H1 (cell line): ENCODE data around the gene NAA25. TPM values are rescaled to one million over a fixed set of nuclear protein-coding genes. Genes with fewer than 3 reads are reported as not detected.

Experiments
- CTCF ChIA-PET: fragments of 300-600 bp; sonication (Branson Sonifier 250); formaldehyde crosslinking; loops from one replicate; lab custom pipeline; 2021; ENCODE audit not compliant: partially characterized antibody; lab: Charles Lee
- POLR2A ChIA-PET: fragments of 300-600 bp; sonication (Branson Sonifier 250); formaldehyde crosslinking; loops from one replicate; lab custom pipeline; 2021; ENCODE audit warnings: inconsistent platforms; ENCODE audit not compliant: partially characterized antibody; lab: Charles Lee
- DNase-seq, 2 experiments: peaks; one replicate each; pipeline versions ENCODE4 v3.0.0 to v3.0.0-alpha.2; 2010 to 2022; ENCODE audit warnings: low spot score in 2 of 2, low read depth in 1 of 2, mixed read lengths in 1 of 2
- FAIRE-seq: peaks from 2 replicates; lab custom pipeline; 2011; peaks lifted over from hg19 to GRCh38; lab: Jason Lieb, UNC
- H2AFZ ChIP-seq: 2 replicates; pipeline ENCODE4 v1.8.1; 2012; ENCODE audit warnings: low read length, inconsistent platforms
- H2AK5ac ChIP-seq: 2 replicates; pipeline ENCODE4 v1.6.1; 2013; ENCODE audit warnings: low read depth, low read length
- H2BK120ac ChIP-seq: replicated peaks from 2 replicates; pipeline ENCODE3; 2013; ENCODE audit warnings: low read depth, low read length, inconsistent platforms
- H2BK12ac ChIP-seq: 2 replicates; pipeline ENCODE4 v1.6.1; 2013; ENCODE audit warnings: low read depth, low read length
- H2BK15ac ChIP-seq: 2 replicates; pipeline ENCODE4 v1.6.1; 2013; ENCODE audit warnings: low read length
- H2BK20ac ChIP-seq: 2 replicates; pipeline ENCODE4 v1.6.1; 2013; ENCODE audit warnings: low read length
- H2BK5ac ChIP-seq: 2 replicates; pipeline ENCODE4 v1.6.1; 2013; ENCODE audit warnings: low read depth, low read length
- H3K14ac ChIP-seq: 2 replicates; pipeline ENCODE4 v1.6.1; 2013; ENCODE audit warnings: inconsistent platforms; ENCODE audit not compliant: insufficient read length
- H3K18ac ChIP-seq: 2 replicates; pipeline ENCODE4 v1.6.1; 2013; ENCODE audit warnings: low read length; ENCODE audit errors: extremely low read depth
- H3K23ac ChIP-seq: 2 replicates; pipeline ENCODE4 v1.6.1; 2013; ENCODE audit warnings: inconsistent platforms; ENCODE audit not compliant: insufficient read length
- H3K23me2 ChIP-seq: 2 replicates; pipeline ENCODE4 v1.6.1; 2013; ENCODE audit warnings: low read depth, low read length
- H3K27ac ChIP-seq: 2 replicates; pipeline ENCODE4 v1.6.1; 2011; ENCODE audit warnings: low read depth, low read length, inconsistent platforms
- H3K27me3 ChIP-seq, 4 experiments: replicated peaks in 1 of 4; 1 replicate in 1 of 4; 2 replicates in 3 of 4; pipeline versions ENCODE4 v1.6.1 to v1.8.1; 2011 to 2013; ENCODE audit warnings: low read length in 3 of 4, mild to moderate bottlenecking in 3 of 4, inconsistent platforms in 2 of 4, mixed read lengths in 2 of 4, moderate library complexity in 1 of 4; ENCODE audit not compliant: control insufficient read depth in 3 of 4, insufficient read depth in 3 of 4; ENCODE audit errors: extremely low read depth in 1 of 4
- H3K36me3 ChIP-seq, 4 experiments: 2 replicates each; pipeline versions ENCODE4 v1.6.1 to v1.8.1; 2011 to 2013; ENCODE audit warnings: mild to moderate bottlenecking in 4 of 4, low read length in 3 of 4, moderate library complexity in 2 of 4, control low read depth in 1 of 4, inconsistent platforms in 1 of 4; ENCODE audit not compliant: insufficient read depth in 4 of 4, control insufficient read depth in 2 of 4
- H3K4ac ChIP-seq: replicated peaks from 2 replicates; pipeline ENCODE3; 2013; ENCODE audit warnings: low read length, low read depth, mixed read lengths, inconsistent platforms; ENCODE audit not compliant: insufficient read length
- H3K4me1 ChIP-seq, 4 experiments: replicated peaks in 1 of 4; 1 replicate in 1 of 4; 2 replicates in 3 of 4; pipeline versions ENCODE4 v1.6.1 to v1.8.1; 2011 to 2013; ENCODE audit warnings: low read length in 3 of 4, inconsistent platforms in 2 of 4, mixed read lengths in 1 of 4; ENCODE audit not compliant: insufficient read depth in 4 of 4, control insufficient read depth in 3 of 4
- H3K4me2 ChIP-seq, 2 experiments: 2 replicates each; pipeline versions ENCODE4 v1.6.1 to v1.8.1; 2011 to 2013; ENCODE audit warnings: low read depth in 2 of 2, low read length in 2 of 2, control low read depth in 1 of 2, inconsistent platforms in 1 of 2, mild to moderate bottlenecking in 1 of 2; ENCODE audit not compliant: insufficient read depth in 1 of 2
- H3K4me3 ChIP-seq, 4 experiments: fragments of 200-600, 300-600 bp in 1 of 4; sonication (generic), shearing (Covaris generic), sonication (Bioruptor Twin) in 1 of 4; 2 replicates each; pipeline versions ENCODE4 v1.5.1 to v1.8.1; 2011 to 2016; ENCODE audit warnings: low read length in 4 of 4, low read depth in 3 of 4, control low read depth in 2 of 4, inconsistent platforms in 2 of 4, mild to moderate bottlenecking in 2 of 4, mixed read lengths in 1 of 4, moderate library complexity in 1 of 4; ENCODE audit not compliant: insufficient read depth in 2 of 4; ENCODE audit errors: extremely low read depth in 1 of 4
- H3K56ac ChIP-seq: replicated peaks from 2 replicates; pipeline ENCODE3; 2013; ENCODE audit warnings: low read depth, mild to moderate bottlenecking, mixed read lengths, low read length, inconsistent platforms; ENCODE audit not compliant: insufficient read length
- H3K79me1 ChIP-seq: 2 replicates; pipeline ENCODE4 v1.6.1; 2013; ENCODE audit warnings: low read depth, low read length, control low read depth
- H3K79me2 ChIP-seq, 2 experiments: 2 replicates each; pipeline versions ENCODE4 v1.6.1 to v1.8.1; 2012 to 2013; ENCODE audit warnings: low read length in 2 of 2, mild to moderate bottlenecking in 2 of 2, inconsistent platforms in 1 of 2; ENCODE audit not compliant: insufficient read depth in 2 of 2, control insufficient read depth in 1 of 2
- H3K9ac ChIP-seq, 4 experiments: replicated peaks in 1 of 4; 1 replicate in 1 of 4; 2 replicates in 3 of 4; pipeline versions ENCODE4 v1.6.1 to v1.8.1; 2011 to 2013; ENCODE audit warnings: low read depth in 3 of 4, low read length in 3 of 4, control low read depth in 2 of 4, mild to moderate bottlenecking in 2 of 4, moderate library complexity in 2 of 4, inconsistent platforms in 1 of 4; ENCODE audit errors: extremely low read depth in 1 of 4
- H3K9me3 ChIP-seq, 2 experiments: 2 replicates each; pipeline versions ENCODE4 v1.6.1 to v1.8.1; 2012 to 2013; ENCODE audit warnings: mild to moderate bottlenecking in 2 of 2, moderate library complexity in 2 of 2, control low read depth in 1 of 2, inconsistent platforms in 1 of 2, low read depth in 1 of 2, low read length in 1 of 2, mixed read lengths in 1 of 2; ENCODE audit not compliant: insufficient read depth in 2 of 2
- H4K20me1 ChIP-seq, 2 experiments: replicated peaks in 1 of 2; 2 replicates each; pipeline versions ENCODE3 to v1.8.1; 2011 to 2013; ENCODE audit warnings: inconsistent platforms in 2 of 2, low read length in 2 of 2, mild to moderate bottlenecking in 1 of 2; ENCODE audit not compliant: insufficient read depth in 2 of 2, control insufficient read depth in 1 of 2
- H4K5ac ChIP-seq: 2 replicates; pipeline ENCODE4 v1.6.1; 2013; ENCODE audit warnings: low read length, low read depth, mixed read lengths, inconsistent platforms; ENCODE audit not compliant: insufficient read length
- H4K8ac ChIP-seq: 2 replicates; pipeline ENCODE4 v1.8.0; 2013; ENCODE audit warnings: mild to moderate bottlenecking, moderate library complexity, low read length, inconsistent platforms; ENCODE audit not compliant: insufficient read depth; ENCODE audit errors: extremely low read depth
- H4K91ac ChIP-seq: replicated peaks from 2 replicates; pipeline ENCODE3; 2013; ENCODE audit warnings: low read length, mixed read lengths, inconsistent platforms; ENCODE audit not compliant: insufficient read length
- CBX5 ChIP-seq: fragments of 300-800, 300-1000 bp; sonication (generic); IDR thresholded peaks from 2 replicates; pipeline ENCODE4 v1.7.1; 2016; ENCODE audit warnings: antibody characterized with exemption, low read length, low read depth
- CHD1 ChIP-seq: IDR thresholded peaks from 2 replicates; pipeline ENCODE4 v1.6.1; 2012; ENCODE audit warnings: low read depth, low read length, improper control_type of control experiment
- CREB1 ChIP-seq: IDR thresholded peaks from 2 replicates; pipeline ENCODE4 v1.6.1; 2012; ENCODE audit warnings: inconsistent platforms
- EP300 ChIP-seq, 2 experiments: IDR thresholded peaks; 1 replicate in 1 of 2; 2 replicates in 1 of 2; pipeline ENCODE4 v1.6.1; 2011 to 2012; ENCODE audit warnings: low read depth in 2 of 2, low read length in 2 of 2, mild to moderate bottlenecking in 2 of 2, borderline replicate concordance in 1 of 2, inconsistent platforms in 1 of 2, moderate library complexity in 1 of 2
- JUN ChIP-seq: IDR thresholded peaks from 2 replicates; pipeline ENCODE4 v1.6.1; 2011; ENCODE audit warnings: low read depth, mild to moderate bottlenecking, improper control_type of control experiment, low read length
- KDM4A ChIP-seq: IDR thresholded peaks from one replicate; pipeline ENCODE4 v1.7.1; 2012; ENCODE audit warnings: low read depth, mild to moderate bottlenecking, moderate library complexity, low read length, inconsistent platforms; ENCODE audit not compliant: severe bottlenecking
- POLR2A ChIP-seq, 2 experiments: IDR thresholded peaks; 1 replicate in 1 of 2; 2 replicates in 1 of 2; pipeline ENCODE4 v1.6.1; 2011; ENCODE audit warnings: low read depth in 2 of 2, low read length in 2 of 2, mild to moderate bottlenecking in 2 of 2; ENCODE audit errors: control extremely low read depth in 1 of 2
- SRF ChIP-seq: IDR thresholded peaks from 2 replicates; pipeline ENCODE4 v1.6.1; 2011; ENCODE audit warnings: mild to moderate bottlenecking, low read depth, low read length, moderate library complexity
- SUZ12 ChIP-seq: fragments of 200-600 bp; sonication (generic); IDR thresholded peaks from 2 replicates; pipeline ENCODE4 v1.6.1; 2012; ENCODE audit warnings: mild to moderate bottlenecking, inconsistent platforms, low read length, moderate library complexity, mixed read lengths
- TBP ChIP-seq: IDR thresholded peaks from 2 replicates; pipeline ENCODE4 v1.6.1; 2011; ENCODE audit warnings: low read depth, low read length, improper control_type of control experiment
- YY1 ChIP-seq: IDR thresholded peaks from 2 replicates; pipeline ENCODE4 v1.6.1; 2011; ENCODE audit warnings: low read depth, mild to moderate bottlenecking, low read length
- WGBS, 2 experiments: shearing (Covaris generic) in 1 of 2; methylation state at CpG; one replicate each; pipeline versions ENCODE4 v1.1.6 to v1.1.7; 2013 to 2015; ENCODE audit warnings: low lambda C conversion rate in 2 of 2, mixed read lengths in 2 of 2, inconsistent platforms in 1 of 2, low coverage in 1 of 2, missing lambda C conversion rate in 1 of 2; ENCODE audit not compliant: insufficient replicate concordance in 2 of 2, insufficient coverage in 1 of 2, insufficient read length in 1 of 2; ENCODE audit errors: extremely low coverage in 1 of 2, missing lambda C conversion rate in 1 of 2; 5-methylcytosine and 5-hydroxymethylcytosine counted together
- polyA plus RNA-seq, 7 experiments: library from polyadenylated mRNA; depleted of rRNA in 3 of 7; stranded (reverse) in 5 of 7; unstranded in 2 of 7; fragments of >200 nt in 5 of 7; fragments of 200-250 nt in 2 of 7; gene quantifications; 1 replicate in 5 of 7; 2 replicates in 1 of 7; 4 replicates in 1 of 7; pipeline versions ENCODE4 v1.2.1 to v1.2.3, GENCODE V29; 2011 to 2013; ENCODE audit warnings: missing spikeins in 2 of 7, mixed read lengths in 2 of 7
- total RNA-seq: library from RNA; stranded (reverse); fragmentation: NEBNext Ultra II Directional; extraction: Animal tissue kit (Norgen Biotek cat#: 25700); gene quantifications from 2 replicates; pipeline ENCODE4 v1.2.1, GENCODE V29; 2021

Gene NAA25
- total and polyA plus RNA-seq, 2 of the 8 experiments (the other 6 are each of a cell fraction or from before 2014, with no cell fraction given), result 10.8 to 60.3 TPM

GRCh38 chr12:112125250-112125999 is 16.8 kb upstream of the NAA25 start, which contains the start of gene TRAFD1:
TRAFD1 (plus strand) TSS chr12:112125560; CDS start chr12:112130523, 4,963 bp downstream.
- H2BK12ac ChIP-seq, result no peak within 1 kb of the TSS
- no peak within 1 kb of the TSS for H3K4ac ChIP-seq
- H3K56ac ChIP-seq, result no peak within 1 kb of the TSS
- H4K5ac ChIP-seq, result no peak within 1 kb of the TSS
- no peak within 1 kb of the TSS for H3K14ac ChIP-seq
- peak within 1 kb of the TSS; percentile 51 to 87 (median 82) for H3K4me3 ChIP-seq
- ChIA-PET CTCF (interaction anchor here (1.0 to 1.2 kb wide), 3 partner anchors 10 to 39 kb away, joined by 3 to 4 read pairs (median 3); no protein-coding TSS in a partner anchor), POLR2A (interaction anchor here (1.1 to 8.1 kb wide), 7 partner anchors 8 to 112 kb away, joined by 3 to 90 read pairs (median 5); partner anchors contain the start of genes ERP29, NAA25 and TMEM116)
- H2AK5ac ChIP-seq, result no peak within 1 kb of the TSS
- H2AFZ ChIP-seq, result peak within 1 kb of the TSS; percentile 26; the same call in 1 of the 2 replicates
- no peaks in the 10 kb centered on the region for H3K79me1 ChIP-seq
- H3K4me1 ChIP-seq, result peaks cover 0 to 4% (median 1%) of the 10 kb centered on the region in 4 experiments; a peak in 4 of 7 replicates
- peak; percentile 88 to 99 for DNase-seq
- no peak within 1 kb of the TSS for H2BK15ac ChIP-seq
- no peak within 1 kb of the TSS for H3K18ac ChIP-seq
- peak within 1 kb of the TSS; percentile 77 to 91 for H3K4me2 ChIP-seq
- H3K23ac ChIP-seq, result no peak within 1 kb of the TSS
- no peak for FAIRE-seq
- no peaks in the 10 kb centered on the region for H3K27me3 ChIP-seq
- no peak within 1 kb of the TSS for H3K27ac ChIP-seq
- H3K79me2 ChIP-seq, result peaks cover 2 to 5% of the 10 kb centered on the region in 2 experiments; a peak in 1 of 4 replicates
- H3K9ac ChIP-seq, result peak within 1 kb of the TSS; percentile 51 to 81 (median 58)
- peaks cover 4% of the 10 kb centered on the region; the same call in 1 of the 2 replicates for H3K23me2 ChIP-seq
- no peak within 1 kb of the TSS for H2BK20ac ChIP-seq
- H4K8ac ChIP-seq, result peak within 1 kb of the TSS; percentile 42
- H2BK5ac ChIP-seq, result no peak within 1 kb of the TSS; the same call in 1 of the 2 replicates
- no peak within 1 kb of the TSS for H2BK120ac ChIP-seq
- H3K9me3 ChIP-seq, result no peaks in the 10 kb centered on the region
- H3K36me3 ChIP-seq, result no peaks in the 10 kb centered on the region
- peaks cover 2% of the 10 kb centered on the region in 2 experiments for H4K20me1 ChIP-seq
- 2% methylated on average over 43 of the region's 63 CpGs; no CpG with 5 or more reads in 1 of the 2 experiments for WGBS, 2 experiments
- no peak within 1 kb of the TSS for H4K91ac ChIP-seq
- TF ChIP-seq EP300 (IDR thresholded peaks at IDR 0.05; ENCODE audit: borderline replicate concordance in 1 of 2, low read depth in 2 of 2, low read length in 2 of 2) (no peak), CREB1 (peak; percentile 65), JUN (no peak), POLR2A (IDR thresholded peaks at IDR 0.05; ENCODE audit: control extremely low read depth in 1 of 2, low read depth in 2 of 2, low read length in 2 of 2) (peak in 1 of 2 experiments; percentile 81; a peak in 2 of 3 replicates), KDM4A (peak; percentile 88), CBX5 (no peak), TBP (peak; percentile 84), SUZ12 (no peak), SRF (no peak), CHD1 (no peak), YY1 (no peak)
